HG03378 (cell line): ENCODE results near the gene CLCN7.
"Not testable (repeated sequence)": the region's sequence is repeated elsewhere in the genome, so short reads cannot be mapped to it uniquely, and the experiment has no call there.

Experiments used
- ATAC-seq: cut with Tn5 transposase; IDR thresholded peaks from one replicate; pipeline ENCODE4 v1.9.1; 2021; ENCODE audit warnings: mild to moderate bottlenecking, moderate library complexity; ENCODE audit not compliant: unreplicated experiment

The CLCN7 gene

DNA sequence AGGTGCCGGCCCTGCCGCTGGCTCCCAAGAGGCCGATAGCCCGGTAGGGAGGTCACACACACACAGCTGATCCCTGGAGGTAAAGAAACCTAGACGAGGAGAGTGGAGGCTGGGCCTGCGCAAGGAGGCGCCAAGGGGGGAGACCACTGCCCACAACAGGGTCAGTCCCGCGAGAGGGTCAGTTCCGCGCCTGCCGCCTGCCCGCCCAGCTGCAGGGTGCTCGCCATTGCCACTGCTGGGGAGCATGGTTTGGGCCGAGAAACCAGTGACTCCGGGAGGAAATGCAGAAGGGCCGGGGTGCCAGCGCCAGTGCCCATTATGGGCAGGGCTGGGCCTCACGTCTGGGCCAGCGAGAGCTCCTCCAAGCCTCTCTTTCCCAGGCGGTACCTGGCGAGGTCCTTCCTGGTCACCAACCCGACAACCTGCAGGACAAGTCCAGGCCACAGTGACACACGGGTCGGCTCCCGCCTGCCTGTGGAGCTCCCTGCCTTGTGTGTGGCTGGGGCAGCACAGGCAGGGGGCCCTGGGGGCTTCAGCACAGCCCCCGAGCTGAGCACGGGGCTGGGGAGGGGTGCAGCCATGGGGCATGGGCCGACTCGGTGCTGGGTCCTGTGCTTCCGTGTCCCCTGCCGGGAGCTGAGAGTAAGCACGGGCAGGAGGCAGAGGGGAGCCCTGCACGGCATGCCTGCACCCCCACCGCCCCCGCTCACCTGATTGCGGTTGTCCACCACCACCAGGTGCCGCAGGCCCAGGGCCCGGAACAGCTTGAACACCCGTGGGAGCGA, 28.3 kb downstream of the CLCN7 start:
- no peak for ATAC-seq

DNA sequence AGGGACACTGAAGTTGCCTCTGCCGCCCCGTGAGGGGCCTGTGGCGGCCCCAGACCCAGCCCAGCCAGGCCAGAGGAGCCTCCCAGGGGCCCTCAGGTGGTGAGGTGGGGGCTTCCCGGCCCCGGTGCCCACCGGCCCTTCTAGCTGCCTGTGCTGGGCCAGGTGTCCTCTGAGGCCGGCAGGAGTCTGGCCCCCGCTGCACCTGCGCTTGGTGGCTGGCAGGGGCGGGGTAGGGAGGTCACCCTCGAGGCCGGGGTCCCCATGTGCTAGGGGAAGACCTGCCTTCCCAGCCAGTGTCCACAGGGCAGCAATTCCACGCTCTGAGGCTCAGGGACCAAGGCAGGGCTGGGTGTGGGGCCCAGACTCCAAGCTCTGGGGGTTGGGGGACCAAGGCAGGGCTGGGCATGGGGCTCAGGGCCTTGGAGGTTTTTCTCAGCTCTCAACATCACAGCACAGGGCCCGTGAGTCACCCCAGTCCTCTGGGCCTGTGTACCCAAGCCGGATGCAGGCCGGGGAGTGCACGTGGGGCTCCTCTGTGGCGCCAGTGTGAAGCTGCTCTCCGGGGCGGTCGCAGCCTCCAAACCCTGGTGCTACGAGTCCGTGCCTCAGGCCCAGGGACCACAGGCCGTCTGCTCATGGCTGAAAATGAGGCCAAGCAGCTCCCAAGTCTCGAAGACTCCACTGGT, 29.2 kb downstream of the CLCN7 start:
- no peak for ATAC-seq

DNA sequence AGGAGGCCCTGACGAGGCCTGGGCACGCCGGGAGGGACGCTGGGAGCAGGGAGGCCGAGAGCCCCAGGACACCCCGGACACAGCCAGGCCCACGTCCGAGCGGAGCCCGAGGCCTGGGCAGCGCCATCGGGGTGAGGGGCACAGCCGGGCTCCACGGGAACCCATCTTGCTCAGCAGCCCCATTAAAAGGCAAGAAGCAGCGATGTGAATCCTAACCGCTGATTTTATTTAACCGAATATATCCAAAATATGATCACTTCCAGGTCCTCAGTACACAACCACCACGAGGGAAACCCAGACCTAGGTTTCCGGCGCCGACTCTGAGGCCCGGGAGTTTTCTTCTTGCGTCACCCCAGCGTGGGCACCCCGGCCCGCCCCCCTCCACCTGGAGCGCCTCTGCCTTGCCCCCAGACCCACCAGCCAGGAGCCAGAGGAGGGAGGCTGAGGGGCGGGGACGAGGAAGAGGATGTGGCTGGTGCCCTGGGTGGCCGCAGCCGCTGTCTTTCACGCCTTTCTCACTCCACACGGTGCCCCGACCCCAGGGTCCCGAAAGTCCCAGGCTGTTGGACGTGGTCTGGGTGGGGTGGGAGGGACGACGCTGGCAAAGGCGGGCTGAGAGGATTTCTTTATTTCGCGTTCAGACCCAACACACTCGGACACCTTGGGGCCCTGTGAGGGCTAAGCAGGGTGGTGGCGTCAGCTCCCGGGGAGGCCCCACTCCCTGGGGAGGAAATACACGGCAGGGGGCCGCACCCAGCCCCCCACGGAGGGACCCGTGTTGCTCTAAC, 29.9 kb downstream of the CLCN7 start:
- ATAC-seq = no peak

DNA sequence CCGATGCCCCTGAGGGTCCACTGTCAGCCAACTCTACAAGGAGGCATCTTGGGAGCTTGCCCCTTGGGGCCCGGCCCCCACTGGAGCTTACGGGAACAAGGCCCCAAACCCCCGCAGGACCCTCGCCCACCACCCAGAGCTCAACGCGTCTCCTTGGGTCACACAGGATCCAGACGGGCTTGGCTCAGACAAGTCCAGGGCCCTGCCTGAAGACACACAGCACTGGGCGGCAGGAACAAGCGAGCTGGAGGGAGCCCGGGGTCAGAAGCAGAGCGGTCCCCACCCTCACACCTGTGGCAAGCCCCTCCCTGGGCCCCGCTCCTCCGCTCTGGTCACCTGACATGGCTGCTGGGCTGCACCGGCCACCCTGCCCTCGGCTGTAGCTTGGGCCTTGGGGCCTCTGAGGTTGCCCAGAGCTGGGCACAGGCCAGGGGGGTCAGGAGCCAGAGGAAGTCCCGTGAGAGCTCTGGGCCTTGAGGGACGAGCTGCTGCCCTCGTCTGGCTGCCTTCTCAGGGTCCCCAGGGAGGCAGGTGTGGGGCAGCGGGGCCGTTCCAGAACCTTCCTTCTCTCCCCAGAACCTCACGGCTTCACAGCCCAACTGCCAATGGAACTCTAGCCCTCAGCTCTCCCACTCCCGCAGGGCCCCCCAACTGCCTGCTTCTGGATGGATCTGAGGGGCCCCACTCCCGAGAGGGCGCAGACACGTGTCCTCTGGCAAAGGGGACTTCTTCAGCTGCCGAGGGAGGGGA, 30.7 kb downstream of the CLCN7 start, which contains the start of gene CCDC154:
Gene CCDC154, minus strand, starts transcription at position 577 of the 750 bp plus-strand sequence. Its CDS starts 234 bp downstream, at position 343.
- ATAC-seq = no peak

DNA sequence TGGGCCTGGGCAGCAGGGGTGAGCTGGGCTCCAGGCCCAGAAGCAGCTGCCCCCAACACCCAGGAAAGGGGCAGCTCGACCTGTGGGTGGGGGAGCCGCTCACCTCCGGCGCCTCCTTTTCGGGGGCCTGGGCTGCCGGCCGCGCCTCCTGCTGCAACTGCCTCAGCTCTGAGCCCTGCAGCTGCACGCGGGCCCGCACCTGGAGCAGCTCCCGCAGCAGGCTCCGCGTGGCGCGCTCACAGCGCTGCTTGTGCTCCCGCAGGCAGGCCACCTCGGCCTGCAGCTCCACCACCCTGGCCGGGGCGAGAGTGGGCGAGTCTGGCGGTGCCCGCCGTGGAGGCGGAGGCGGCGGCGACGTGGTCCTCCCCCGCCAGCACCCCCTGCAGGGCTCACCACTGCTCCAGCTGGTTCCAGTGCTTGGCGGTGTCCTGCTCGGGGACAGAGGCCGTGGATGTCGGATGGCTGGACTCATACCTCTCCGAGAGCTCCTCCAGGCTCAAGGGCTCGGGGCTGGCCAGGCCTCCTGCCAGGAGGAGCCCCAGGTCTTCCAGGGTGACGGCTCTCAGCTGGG, 31.3 kb downstream of the CLCN7 start:
- no peak for ATAC-seq

DNA sequence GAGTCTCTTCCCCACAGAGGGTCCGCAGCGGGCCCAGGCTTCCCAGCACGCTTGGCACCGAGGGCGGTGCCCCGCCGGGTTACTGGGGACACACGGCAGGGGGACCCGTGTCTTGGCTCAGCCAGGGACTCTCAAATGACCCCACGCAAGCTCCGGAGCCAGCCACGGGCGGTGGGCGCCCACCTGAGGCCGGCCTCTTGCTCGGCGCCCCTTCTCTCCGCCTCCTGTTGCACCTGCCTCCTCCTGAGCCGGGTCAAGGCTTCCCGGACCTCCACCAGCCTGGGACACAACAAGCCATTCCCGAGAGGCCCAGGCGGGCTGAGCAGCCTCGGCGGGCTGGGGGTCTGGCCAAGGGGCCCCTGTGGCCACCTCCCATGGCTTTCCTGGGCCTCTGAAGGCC, 32.1 kb downstream of the CLCN7 start:
- ATAC-seq = no peak

DNA sequence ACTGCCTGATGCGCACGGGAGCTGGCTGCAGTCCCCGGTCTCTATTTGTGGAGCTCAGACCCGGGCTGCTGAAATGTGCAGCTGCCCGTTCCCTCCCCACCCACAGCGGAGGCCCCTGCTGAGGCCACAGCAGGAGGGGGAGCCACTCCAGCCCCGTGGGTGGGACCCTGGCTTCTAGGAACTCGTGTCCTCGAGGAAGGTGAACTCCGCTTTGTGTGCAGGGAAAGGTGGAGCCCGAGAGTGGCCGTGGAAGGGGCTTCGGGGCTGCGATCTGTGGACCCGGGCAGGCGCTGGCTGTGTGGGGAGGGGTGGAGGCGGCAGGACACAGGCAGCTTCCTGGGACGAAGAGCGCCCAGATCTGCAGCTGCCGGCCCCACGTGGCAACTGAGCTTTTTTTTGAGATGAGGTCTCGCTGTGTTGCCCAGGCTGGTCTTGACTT, 33.4 kb downstream of the CLCN7 start:
- no peak for ATAC-seq

DNA sequence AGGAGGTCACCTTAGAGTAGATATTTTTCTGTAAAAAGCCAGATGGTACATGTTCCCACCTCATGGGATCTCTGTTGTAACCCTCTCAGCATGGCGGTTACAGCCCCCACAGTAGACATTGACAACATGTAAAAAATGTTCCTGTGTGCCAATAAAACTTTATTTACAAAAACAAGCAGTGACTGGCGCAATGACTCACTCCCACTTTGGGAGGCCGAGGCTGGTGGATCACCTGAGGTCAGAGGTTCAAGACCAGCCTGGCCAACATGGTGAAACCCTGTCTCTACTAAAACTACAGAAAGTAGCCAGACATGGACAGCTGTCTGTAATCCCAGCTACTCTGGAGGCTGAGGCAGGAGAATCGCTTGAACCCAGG, 35.1 kb downstream of the CLCN7 start:
- not testable (repeated sequence) for ATAC-seq

DNA sequence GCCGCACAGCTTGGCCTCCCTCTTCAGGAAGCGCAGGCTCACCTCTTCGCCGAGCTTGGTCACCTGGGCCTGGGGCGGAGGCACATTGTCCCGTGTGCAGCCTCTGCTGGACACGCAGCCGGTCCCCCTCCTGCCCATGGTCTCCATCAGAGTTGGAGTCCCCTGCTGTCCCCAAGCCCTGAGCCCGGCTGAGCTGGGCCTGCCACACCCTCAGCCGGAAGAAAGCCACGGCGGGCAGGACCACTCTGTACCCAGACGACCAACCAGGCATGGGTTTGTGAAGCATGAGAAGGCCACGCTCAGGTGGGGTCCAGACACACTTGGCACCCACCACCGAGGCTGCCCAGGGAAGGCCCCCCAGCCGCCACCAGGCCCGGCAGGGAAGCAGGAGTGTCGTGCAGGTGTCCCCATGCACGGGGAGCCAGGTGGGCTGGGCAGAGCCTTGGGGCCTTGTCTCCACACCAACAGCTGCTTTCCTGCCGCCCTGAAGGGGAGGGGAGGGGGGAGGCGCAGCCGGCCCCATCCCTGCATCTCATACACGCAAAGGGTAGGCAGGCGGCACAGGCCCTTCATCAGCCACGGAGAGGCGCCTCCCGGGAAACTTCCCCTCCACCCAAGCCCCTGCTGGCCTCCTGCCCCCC, 35.6 kb downstream of the CLCN7 start:
- no peak for ATAC-seq

DNA sequence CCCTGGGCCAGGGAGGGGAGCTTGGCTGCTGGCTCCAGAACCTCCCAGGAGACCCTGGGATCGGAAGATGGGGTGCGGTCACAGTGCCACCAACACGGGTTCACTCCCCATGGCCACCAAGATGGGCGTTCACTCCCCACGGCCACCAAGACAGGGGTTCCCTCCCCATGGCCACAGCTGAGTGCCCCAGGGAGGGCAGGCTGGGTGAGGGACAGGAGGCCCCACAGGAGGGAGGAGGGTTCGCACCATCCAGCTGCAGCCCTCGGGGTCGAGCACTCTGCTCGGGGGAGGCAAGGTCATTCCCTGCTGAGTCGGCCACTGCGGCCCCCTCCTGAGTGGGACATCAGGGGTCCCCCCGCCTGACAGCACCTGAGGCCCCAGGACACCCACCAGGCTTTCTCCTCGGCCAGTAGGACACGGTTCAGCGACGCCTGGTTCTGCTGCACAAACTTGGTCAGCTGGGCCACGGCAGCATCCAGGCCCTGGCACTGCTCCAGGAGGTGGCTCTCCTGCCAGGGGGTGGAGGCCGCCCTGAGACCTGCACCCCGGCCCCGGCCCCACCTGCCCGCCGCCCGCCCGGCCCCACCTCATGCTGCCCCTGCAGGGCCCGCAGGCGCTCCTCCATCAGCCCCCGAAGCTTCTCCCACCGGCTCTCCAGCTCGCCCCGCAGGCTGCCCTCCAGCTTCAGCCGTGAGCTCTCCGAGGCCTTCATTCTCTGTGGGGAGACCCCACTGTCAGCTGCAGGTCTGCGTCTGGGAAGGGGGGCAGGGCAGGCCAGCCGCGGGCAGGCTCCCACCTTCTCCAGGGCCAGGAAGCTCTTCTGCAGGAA, 36.4 kb downstream of the CLCN7 start:
- no peak for ATAC-seq

DNA sequence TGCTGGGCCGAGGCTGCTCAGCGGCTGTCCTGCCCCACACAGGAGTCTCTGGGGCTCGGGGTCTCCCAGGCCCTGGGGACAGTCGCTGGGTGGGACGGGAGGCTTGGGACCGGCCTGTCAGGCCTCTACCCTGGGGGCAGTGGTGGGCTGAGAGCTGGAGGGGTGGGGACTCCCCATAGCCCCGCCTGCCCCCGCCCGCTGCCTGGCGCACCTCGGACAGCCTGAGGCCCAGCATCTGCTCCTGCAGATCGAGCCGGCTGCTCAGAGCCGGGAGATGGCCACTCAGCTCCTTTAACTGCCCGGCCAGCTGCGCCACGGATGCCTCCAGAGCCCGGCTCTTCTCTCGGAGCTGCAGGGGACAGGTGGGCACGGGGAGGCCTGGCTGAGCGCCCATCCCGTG, 37.2 kb downstream of the CLCN7 start:
- no peak for ATAC-seq

DNA sequence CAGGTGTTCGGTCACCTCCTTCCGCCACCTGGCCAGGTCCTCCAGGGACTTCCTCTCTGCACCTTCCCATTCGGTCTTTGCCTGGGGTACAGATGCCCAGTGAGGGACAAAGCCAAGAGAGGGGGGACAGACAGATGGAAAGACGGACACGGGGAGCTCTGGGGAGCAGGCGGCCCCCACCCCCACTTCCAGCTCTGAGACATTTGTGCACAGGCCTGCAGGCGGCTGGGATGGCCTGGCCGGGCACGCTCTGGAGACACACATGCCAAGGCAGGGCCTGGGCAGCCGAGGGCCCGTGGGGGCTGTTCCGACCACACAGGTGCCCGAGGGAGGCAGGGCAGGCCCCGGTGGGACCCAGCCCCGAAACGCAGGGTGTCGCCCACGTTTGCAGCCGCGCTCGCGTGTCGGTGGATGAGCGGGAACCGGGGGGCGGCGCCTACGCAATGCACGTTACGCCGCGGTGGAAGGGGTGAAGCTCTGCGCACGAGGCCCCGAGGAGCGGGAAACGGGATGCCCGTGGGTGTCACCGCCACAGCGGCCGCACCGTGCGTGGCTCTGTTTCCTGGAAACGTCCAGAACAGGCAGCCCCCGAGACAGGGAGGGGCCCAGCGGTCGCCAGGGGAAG, 38.0 kb downstream of the CLCN7 start:
- ATAC-seq = no peak

DNA sequence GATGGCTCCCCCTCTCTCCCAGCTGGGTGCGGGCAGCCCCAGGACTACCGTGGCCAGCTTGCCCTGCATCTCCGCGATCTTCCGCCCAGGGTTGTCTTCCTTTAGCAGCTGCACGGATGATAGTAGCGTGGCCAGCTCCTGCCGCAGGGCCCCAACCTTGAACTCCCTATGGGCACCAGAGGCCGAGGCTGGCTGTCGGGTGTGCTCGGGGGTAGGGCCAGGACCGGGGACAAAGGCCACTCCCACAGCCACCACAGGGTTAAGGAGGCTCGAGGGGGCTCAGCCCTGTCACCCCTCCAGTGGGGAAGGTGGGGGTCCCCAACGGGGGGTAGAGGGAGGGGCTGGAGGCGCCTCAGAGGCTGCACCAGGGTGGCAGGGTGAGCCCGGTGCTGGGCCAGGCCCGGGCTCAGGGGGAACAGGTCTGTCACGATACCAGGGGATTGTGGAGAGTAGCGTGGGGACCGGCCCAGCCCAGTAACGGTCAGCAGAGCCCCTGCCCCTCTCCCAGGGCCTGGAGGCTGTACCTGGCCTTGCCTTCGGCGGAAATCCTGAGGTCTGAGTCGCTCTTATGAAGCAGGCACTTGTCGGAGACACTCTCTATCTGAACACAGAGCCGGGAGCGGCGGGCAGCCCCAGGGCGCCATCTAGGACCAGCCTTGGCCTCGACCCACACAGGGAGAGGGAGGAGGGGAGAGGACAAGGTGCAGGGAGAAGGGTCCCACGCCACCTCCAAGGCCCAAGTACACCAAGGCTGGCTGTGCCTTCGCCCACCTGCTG, 38.7 kb downstream of the CLCN7 start:
- ATAC-seq = no peak

DNA sequence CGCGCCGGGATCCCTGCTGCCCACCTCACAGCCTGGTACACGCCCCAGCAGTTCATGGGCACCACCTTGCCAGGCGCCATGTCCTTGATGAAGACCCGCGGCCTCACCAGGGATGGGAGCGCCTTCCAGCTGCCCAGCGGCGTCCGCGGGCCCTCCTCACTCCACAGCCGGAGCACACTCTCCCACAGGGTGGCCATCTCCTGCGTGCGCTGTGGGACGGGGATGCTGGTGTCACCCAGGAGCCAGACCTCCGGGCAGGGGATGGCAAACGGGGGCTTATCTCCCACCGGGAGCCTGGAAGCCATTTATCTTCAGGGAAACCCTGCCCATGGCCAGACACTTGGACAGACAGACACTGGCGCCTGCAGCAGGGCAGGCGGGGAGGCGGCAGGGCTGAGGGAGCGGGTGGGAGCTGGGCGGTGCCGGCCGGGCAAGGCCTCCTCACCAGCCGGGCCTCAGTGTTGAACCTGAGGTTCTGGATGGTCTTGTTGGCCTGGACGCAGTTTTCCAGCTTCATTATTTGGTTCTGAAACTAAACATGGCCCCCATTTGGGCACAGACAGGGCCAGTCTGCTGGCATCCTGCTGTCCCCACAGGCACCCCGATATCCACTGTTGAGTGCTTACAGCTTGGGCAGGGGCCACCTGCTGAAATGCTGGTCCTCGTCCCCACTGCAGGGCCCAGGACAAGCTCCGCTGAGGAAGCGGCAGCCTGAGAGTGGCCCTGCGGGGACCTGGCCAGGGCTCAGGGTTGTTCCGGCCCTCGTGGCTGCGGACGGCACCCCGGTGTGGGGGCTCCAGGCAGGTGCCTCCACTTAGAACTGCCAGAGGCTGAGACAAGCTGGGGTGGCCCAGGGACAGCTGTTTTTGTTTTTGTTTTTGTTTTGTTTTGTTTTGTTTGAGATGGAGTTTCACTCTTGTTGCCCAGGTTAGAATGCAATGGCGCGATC, 39.9 kb downstream of the CLCN7 start:
- no peak for ATAC-seq

DNA sequence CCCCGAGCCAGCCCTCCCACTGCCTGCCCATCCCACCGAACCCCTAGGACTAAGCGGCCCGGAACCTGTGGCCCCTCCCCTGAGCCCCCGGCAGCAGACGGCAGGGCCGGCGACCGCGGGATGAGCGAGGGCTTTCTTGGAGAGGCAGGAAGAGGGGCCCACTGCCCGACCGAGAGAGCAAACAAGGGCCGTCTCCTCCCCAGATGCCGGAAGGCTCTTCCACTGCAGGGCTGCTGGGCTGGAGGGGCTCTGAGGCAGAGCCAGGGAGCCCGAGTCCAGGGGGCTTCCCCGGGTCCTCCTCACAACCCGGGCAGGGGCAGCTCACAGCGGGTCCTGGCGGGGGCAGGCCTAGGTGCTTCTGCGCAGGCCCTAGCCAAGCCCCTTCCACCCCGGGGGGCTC, 41.1 kb downstream of the CLCN7 start:
- no peak for ATAC-seq

DNA sequence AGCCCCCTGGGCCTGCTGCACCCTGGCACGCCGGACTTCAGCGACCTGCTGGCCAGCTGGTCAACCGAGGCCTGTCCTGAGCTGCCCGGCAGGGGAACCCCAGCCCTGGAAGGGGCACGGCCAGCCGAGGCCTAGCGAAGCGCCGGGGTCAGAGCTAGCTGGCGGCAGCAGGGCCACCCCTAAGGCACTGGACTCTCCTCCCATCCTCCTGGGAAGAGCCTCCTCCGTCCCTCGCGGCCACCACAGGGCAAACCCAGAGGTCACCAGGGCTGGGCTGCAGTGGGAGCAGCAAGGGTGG, 41.6 kb downstream of the CLCN7 start:
- ATAC-seq = no peak
